B cell (primary cell): ENCODE data around the gene WFIKKN2. TPM values are rescaled to one million over a fixed set of nuclear protein-coding genes. Genes with fewer than 3 reads are reported as not detected.

Experiments
- ATAC-seq: fragments of 200-7000 bp; cut with Tn5 transposase; one replicate; pipeline ENCODE4 v1.10.0; 2021; ENCODE audit warnings: low read depth, mild to moderate bottlenecking, moderate number of reproducible peaks, moderate library complexity
- CTCF ChIA-PET: fragments of 350-600 bp; sonication (Branson Sonifier 250); formaldehyde crosslinking; loops from one replicate; lab custom pipeline; 2021; ENCODE audit warnings: antibody characterized with exemption, inconsistent platforms; lab: Charles Lee
- POLR2A ChIA-PET: fragments of 350-600 bp; sonication (Branson Sonifier 250); formaldehyde crosslinking; loops from one replicate; lab custom pipeline; 2021; ENCODE audit warnings: antibody characterized with exemption; lab: Charles Lee
- DNase-seq: peaks from one replicate; pipeline ENCODE4 v3.0.0; 2013
- H2AFZ ChIP-seq: 2 replicates; pipeline ENCODE4 v1.6.1; 2012; ENCODE audit warnings: mild to moderate bottlenecking, low read depth, low read length; ENCODE audit not compliant: insufficient read depth, poor library complexity, severe bottlenecking
- H3K27ac ChIP-seq, 2 donors: 1 replicate in 1 of 2; 2 replicates in 1 of 2; pipeline ENCODE4 v1.5.1; 2012 to 2013; ENCODE audit warnings: low read length in 2 of 2, mild to moderate bottlenecking in 2 of 2, moderate library complexity in 1 of 2
- H3K27me3 ChIP-seq, 4 experiments: fragments of 200-600 bp in 1 of 4; sonication (generic) in 1 of 4; replicated peaks in 1 of 4; 1 replicate in 2 of 4; 2 replicates in 2 of 4; pipeline versions ENCODE4 v1.6.1 to v1.7.0; 2013 to 2016; ENCODE audit warnings: low read length in 3 of 4, mild to moderate bottlenecking in 2 of 4, mixed read lengths in 1 of 4, moderate library complexity in 1 of 4; ENCODE audit not compliant: insufficient read depth in 4 of 4, control insufficient read depth in 3 of 4; ENCODE audit errors: control extremely low read depth in 1 of 4
- H3K36me3 ChIP-seq, 2 experiments: replicated peaks in 1 of 2; 1 replicate in 1 of 2; 2 replicates in 1 of 2; pipeline versions ENCODE4 v1.6.1 to v1.7.1; 2013; ENCODE audit warnings: low read length in 1 of 2; ENCODE audit not compliant: insufficient read depth in 2 of 2, control insufficient read depth in 1 of 2; ENCODE audit errors: control extremely low read depth in 1 of 2, extremely low read depth in 1 of 2
- H3K4me1 ChIP-seq, 2 donors: fragments of 200-600 bp in 1 of 2; sonication (generic) in 1 of 2; 1 replicate in 1 of 2; 2 replicates in 1 of 2; pipeline versions ENCODE4 v1.5.1 to v1.6.1; 2013 to 2017; ENCODE audit warnings: low read length in 2 of 2; ENCODE audit not compliant: control insufficient read depth in 2 of 2, insufficient read depth in 2 of 2
- H3K4me2 ChIP-seq: replicated peaks from 2 replicates; pipeline ENCODE3; 2012; ENCODE audit warnings: mild to moderate bottlenecking, low read depth, low read length; ENCODE audit not compliant: poor library complexity, severe bottlenecking
- H3K4me3 ChIP-seq, 5 experiments: fragments of 200-600 bp in 1 of 5; sonication (generic) in 1 of 5; 1 replicate in 3 of 5; 2 replicates in 2 of 5; pipeline versions ENCODE4 v1.5.1 to v1.7.0; 2011 to 2016; ENCODE audit warnings: low read length in 4 of 5, mild to moderate bottlenecking in 4 of 5, low read depth in 2 of 5, control low read depth in 1 of 5, moderate library complexity in 1 of 5; ENCODE audit not compliant: insufficient read depth in 1 of 5; ENCODE audit errors: control extremely low read depth in 1 of 5, extremely low read depth in 1 of 5
- H3K79me2 ChIP-seq: fragments of 200-600 bp; sonication (generic); one replicate; pipeline ENCODE4 v1.6.0; 2016; ENCODE audit warnings: low read length; ENCODE audit not compliant: control insufficient read depth, insufficient read depth
- H3K9ac ChIP-seq: fragments of 200-600 bp; sonication (generic); 2 replicates; pipeline ENCODE4 v1.6.1; 2017; ENCODE audit warnings: mild to moderate bottlenecking, low read length, moderate library complexity
- H3K9me3 ChIP-seq, 3 donors: one replicate each; pipeline versions ENCODE4 v1.6.1 to v1.7.1; 2013; ENCODE audit warnings: low read length in 2 of 3; ENCODE audit not compliant: control insufficient read depth in 2 of 3, insufficient read depth in 1 of 3; ENCODE audit errors: control extremely low read depth in 1 of 3
- H4K20me1 ChIP-seq: 2 replicates; pipeline ENCODE4 v1.6.0; 2012; ENCODE audit warnings: mild to moderate bottlenecking, low read length; ENCODE audit not compliant: insufficient read depth, control insufficient read depth, poor library complexity, severe bottlenecking
- H3K27ac Mint-ChIP-seq: one replicate; pipeline ENCODE4 v1.8.0; 2021; ENCODE audit warnings: mixed read lengths
- H3K27me3 Mint-ChIP-seq: one replicate; pipeline ENCODE4 v1.8.0; 2021; ENCODE audit warnings: mixed read lengths
- H3K4me1 Mint-ChIP-seq: one replicate; pipeline ENCODE4 v1.8.0; 2021; ENCODE audit warnings: mixed read lengths
- H3K4me3 Mint-ChIP-seq: one replicate; pipeline ENCODE4 v1.8.0; 2021; ENCODE audit warnings: mixed read lengths
- H3K9me3 Mint-ChIP-seq: one replicate; pipeline ENCODE4 v1.8.0; 2022; ENCODE audit warnings: mixed read lengths; ENCODE audit not compliant: insufficient read depth
- EZH2 ChIP-seq: IDR thresholded peaks from 2 replicates; pipeline ENCODE4 v1.6.1; 2012; ENCODE audit warnings: borderline replicate concordance, low read depth, mild to moderate bottlenecking, moderate library complexity, low read length; ENCODE audit not compliant: insufficient read depth, poor library complexity, severe bottlenecking
- WGBS: methylation state at CpG from one replicate; pipeline ENCODE4 v1.1.5; 2013; ENCODE audit warnings: missing lambda C conversion rate; ENCODE audit not compliant: insufficient coverage; 5-methylcytosine and 5-hydroxymethylcytosine counted together
- intact Hi-C: fragments of 100-400 bp; cut with micrococcal nuclease; formaldehyde crosslinking; loops from one replicate; pipeline ENCODE4 v1.10.0; 2022
- polyA plus RNA-seq: library from polyadenylated mRNA; depleted of rRNA; stranded (reverse); fragments of >200 nt; gene quantifications from 2 replicates; pipeline ENCODE4 v1.2.3, GENCODE V29; 2012
- total RNA-seq, 2 donors: library from RNA; stranded (reverse); fragments of 120-200 nt in 1 of 2; gene quantifications; 1 replicate in 1 of 2; 2 replicates in 1 of 2; pipeline versions ENCODE4 v1.2.3 to v1.2.4, GENCODE V29; 2013 to 2022
- TF ChIP-seq, protein P1 (sequence below): fragments of 200-600 bp; IDR thresholded peaks from one replicate; pipeline ENCODE4 v1.8.0; 2022; ENCODE audit warnings: antibody characterized with exemption, mild to moderate bottlenecking

Gene WFIKKN2
- total and polyA plus RNA-seq, 2 donors (not counting 1 experiment from before 2014, with no cell fraction given) = not detected

DNA sequence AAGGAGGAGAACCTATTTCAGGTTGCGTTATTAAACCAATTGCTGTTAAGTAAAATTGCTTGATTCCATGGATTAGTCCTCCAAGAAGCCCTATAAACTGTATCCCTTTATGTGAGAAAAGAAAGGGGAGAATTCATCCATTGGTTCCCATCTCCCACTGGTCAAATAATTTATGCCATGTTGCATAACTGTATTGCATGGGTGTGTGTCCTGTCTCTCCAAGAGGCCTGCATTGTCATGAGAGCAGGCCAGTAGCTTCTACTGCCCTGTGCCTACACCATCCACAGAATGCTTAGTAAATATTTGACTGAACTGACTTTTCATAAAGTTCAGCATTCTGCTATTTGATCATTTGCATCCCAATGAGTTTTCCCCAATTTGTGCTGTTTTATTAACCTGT lies 42.5 kb downstream of the WFIKKN2 start:
- H3K4me1 ChIP-seq = peaks cover 4% of the 10 kb centered on the region in 2 donors
- Mint-ChIP-seq H3K4me3 (no peak overlapping the region), H3K9me3 (no peaks in the 10 kb centered on the region), H3K27me3 (no peaks in the 10 kb centered on the region), H3K27ac (no peak overlapping the region), H3K4me1 (peaks cover 4% of the 10 kb centered on the region)
- H3K4me3 ChIP-seq = no peak overlapping the region
- ATAC-seq (no peak), DNase-seq (no peak)
- no CpG with 5 or more reads among the region's 1 CpG for WGBS
- H3K4me2 ChIP-seq = no peak overlapping the region
- H3K27me3 ChIP-seq = no peaks in the 10 kb centered on the region
- peaks cover 0 to 7% (median 1%) of the 10 kb centered on the region in 3 donors for H3K9me3 ChIP-seq
- no peaks in the 10 kb centered on the region for H4K20me1 ChIP-seq
- ChIA-PET POLR2A (no interaction called here), CTCF (interaction anchor here (0.9 to 1.8 kb wide), 2 partner anchors 15 to 25 kb away, joined by 4 to 8 read pairs; no protein-coding TSS in a partner anchor)
- no peak overlapping the region for H3K27ac ChIP-seq
- no peak for TF ChIP-seq EZH2
- TF ChIP-seq, protein P1, sequence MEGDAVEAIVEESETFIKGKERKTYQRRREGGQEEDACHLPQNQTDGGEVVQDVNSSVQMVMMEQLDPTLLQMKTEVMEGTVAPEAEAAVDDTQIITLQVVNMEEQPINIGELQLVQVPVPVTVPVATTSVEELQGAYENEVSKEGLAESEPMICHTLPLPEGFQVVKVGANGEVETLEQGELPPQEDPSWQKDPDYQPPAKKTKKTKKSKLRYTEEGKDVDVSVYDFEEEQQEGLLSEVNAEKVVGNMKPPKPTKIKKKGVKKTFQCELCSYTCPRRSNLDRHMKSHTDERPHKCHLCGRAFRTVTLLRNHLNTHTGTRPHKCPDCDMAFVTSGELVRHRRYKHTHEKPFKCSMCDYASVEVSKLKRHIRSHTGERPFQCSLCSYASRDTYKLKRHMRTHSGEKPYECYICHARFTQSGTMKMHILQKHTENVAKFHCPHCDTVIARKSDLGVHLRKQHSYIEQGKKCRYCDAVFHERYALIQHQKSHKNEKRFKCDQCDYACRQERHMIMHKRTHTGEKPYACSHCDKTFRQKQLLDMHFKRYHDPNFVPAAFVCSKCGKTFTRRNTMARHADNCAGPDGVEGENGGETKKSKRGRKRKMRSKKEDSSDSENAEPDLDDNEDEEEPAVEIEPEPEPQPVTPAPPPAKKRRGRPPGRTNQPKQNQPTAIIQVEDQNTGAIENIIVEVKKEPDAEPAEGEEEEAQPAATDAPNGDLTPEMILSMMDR = no peak
- H3K9ac ChIP-seq = no peak overlapping the region
- no peaks in the 10 kb centered on the region for H3K79me2 ChIP-seq
- H2AFZ ChIP-seq = no peak overlapping the region
- intact Hi-C loops = no loop called here
- no peaks in the 10 kb centered on the region for H3K36me3 ChIP-seq

- H3K9me3 Mint-ChIP-seq = no peaks in the 10 kb centered on the region
- peaks cover 0 to 7% (median 1%) of the 10 kb centered on the region in 3 donors for H3K9me3 ChIP-seq
- TF ChIP-seq EZH2 = no peak
- 100% methylated on average over 1 of the region's 5 CpGs for WGBS
- no peaks in the 10 kb centered on the region for H4K20me1 ChIP-seq
- CTCF ChIA-PET = no interaction called here
- POLR2A ChIA-PET = no interaction called here
- H3K27ac ChIP-seq = no peak overlapping the region
- no peak overlapping the region for H2AFZ ChIP-seq
- H3K9ac ChIP-seq = no peak overlapping the region
- no peak overlapping the region for H3K4me2 ChIP-seq
- no peak for ATAC-seq
- no peaks in the 10 kb centered on the region for H3K79me2 ChIP-seq
- no peak overlapping the region for H3K27ac Mint-ChIP-seq
- peaks cover 9% of the 10 kb centered on the region for H3K4me1 Mint-ChIP-seq
- H3K4me1 ChIP-seq = peaks cover 5% of the 10 kb centered on the region in 2 donors
- DNase-seq = no peak
- no peak overlapping the region for H3K4me3 Mint-ChIP-seq
- no peaks in the 10 kb centered on the region for H3K27me3 Mint-ChIP-seq
- intact Hi-C loops = no loop called here
- no peak overlapping the region for H3K4me3 ChIP-seq
- H3K27me3 ChIP-seq = no peaks in the 10 kb centered on the region
- no peaks in the 10 kb centered on the region for H3K36me3 ChIP-seq
Observed at GRCh38 chr17:50879086-50879485, 43.7 kb downstream of the WFIKKN2 start.
